Transverse colon (tissue), 4 donors: ENCODE measurements around the gene CSNK2B. TPM values are rescaled to one million over a fixed set of nuclear protein-coding genes. Genes with fewer than 3 reads are reported as not detected.

ENCODE experiments used
- DNase-seq: peaks from one replicate; pipeline ENCODE4 v3.0.0-alpha.2; 2019
- H3K27ac ChIP-seq, 4 donors: fragments of 200-600 bp; sonication (generic); 2 replicates each; pipeline ENCODE4 v1.5.1; 2016 to 2018; ENCODE audit warnings: inconsistent platforms in 4 of 4
- H3K27me3 ChIP-seq: fragments of 200-600 bp; sonication (generic); 2 replicates; pipeline ENCODE4 v1.5.1; 2017; ENCODE audit warnings: inconsistent platforms
- H3K36me3 ChIP-seq, 4 donors: fragments of 200-600 bp; sonication (generic); 2 replicates each; pipeline ENCODE4 v1.5.1; 2017 to 2019; ENCODE audit warnings: inconsistent platforms in 4 of 4
- H3K4me1 ChIP-seq, 4 donors: fragments of 200-600 bp; sonication (generic); 2 replicates each; pipeline ENCODE4 v1.5.1; 2017 to 2020; ENCODE audit warnings: inconsistent platforms in 4 of 4
- H3K4me3 ChIP-seq, 4 donors: fragments of 200-600 bp; sonication (generic); 1 replicate in 1 of 4; 2 replicates in 3 of 4; pipeline versions ENCODE4 v1.5.1 to v1.6.1; 2017 to 2019; ENCODE audit warnings: inconsistent platforms in 4 of 4
- H3K9me3 ChIP-seq, 2 donors: fragments of 200-600 bp; sonication (generic); 2 replicates each; pipeline ENCODE4 v1.5.1; 2017 to 2019; ENCODE audit warnings: inconsistent platforms in 2 of 2
- EP300 ChIP-seq: sonication (generic); formaldehyde crosslinking; IDR thresholded peaks from one replicate; pipeline ENCODE4 v1.6.1; 2017; ENCODE audit warnings: antibody characterized with exemption, low read depth
- POLR2A ChIP-seq: fragments of 450-650 bp; IDR thresholded peaks from one replicate; pipeline ENCODE4 v1.6.1; 2016; ENCODE audit warnings: antibody characterized with exemption, mild to moderate bottlenecking, moderate library complexity
- POLR2AphosphoS5 ChIP-seq, 3 donors: sonication (generic); formaldehyde crosslinking; IDR thresholded peaks; one replicate each; pipeline ENCODE4 v1.6.1; 2016; ENCODE audit warnings: antibody characterized with exemption in 3 of 3
- WGBS, 2 donors: methylation state at CpG; one replicate each; pipeline ENCODE4 v1.1.5; 2018; ENCODE audit warnings: low coverage in 1 of 2; 5-methylcytosine and 5-hydroxymethylcytosine counted together
- in situ Hi-C, 4 donors: fragments of 200-750 bp; cut with MboI; loops; one replicate each; pipeline versions ENCODE4 v1.15.0 to v1.15.1; 2017; ENCODE audit warnings: low sequenced_read_pairs in 3 of 4, low pct_ligation_motif_present in 1 of 4, low pct_unique_long_range_greater_than_20kb in 1 of 4
- intact Hi-C: fragments of 100-400 bp; cut with DNase I; formaldehyde crosslinking; loops from one replicate; pipeline ENCODE4 v1.15.1; 2023; ENCODE audit warnings: low total_unique reads
- small RNA-seq, 4 donors: library from RNA; depleted of rRNA; stranded (forward); fragments of <200 nt; gene quantifications; one replicate each; pipeline ENCODE3, GENCODE V24; 2016
- total RNA-seq, 4 donors: library from RNA; depleted of rRNA; stranded (reverse); fragments of >200 nt; gene quantifications; one replicate each; pipeline ENCODE4 v1.1.0, GENCODE V29; 2016
- TF ChIP-seq, protein P1 (sequence below), 5 experiments: fragments of 200-600 bp in 3 of 5; fragments of 450-650 bp in 2 of 5; sonication (generic) in 3 of 5; IDR thresholded peaks; 1 replicate in 2 of 5; 2 replicates in 3 of 5; pipeline ENCODE4 v1.5.1; 2016 to 2017; ENCODE audit warnings: antibody characterized with exemption in 5 of 5, inconsistent platforms in 3 of 5, mild to moderate bottlenecking in 2 of 5, moderate library complexity in 1 of 5

The CSNK2B gene
- total RNA-seq, 4 donors from 2014 or later = 182 to 231 (median 210) TPM

DNA sequence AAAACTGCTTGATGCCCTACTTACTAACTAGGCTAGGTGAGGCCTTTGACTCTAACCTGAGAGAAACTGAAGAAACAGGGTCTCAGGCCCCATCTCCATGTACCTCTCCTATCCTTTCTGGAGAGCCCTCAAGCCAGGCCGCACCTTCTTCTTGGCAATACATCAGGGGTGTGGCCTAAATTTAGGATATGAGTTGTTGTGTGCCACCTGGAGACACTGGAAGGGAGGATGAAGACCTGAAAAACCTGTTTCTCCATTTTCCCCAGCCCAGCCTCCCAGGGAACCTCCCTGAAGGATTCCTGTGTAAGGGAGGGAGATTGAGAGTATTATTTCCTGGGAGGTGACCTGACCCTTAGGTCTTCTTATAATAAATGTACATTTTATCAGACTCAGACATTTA, 52.4 kb downstream of the CSNK2B start:
- DNase-seq = peak; percentile 78
- Histone ChIP-seq H3K27ac (peak overlapping the region; percentile 52 to 66 (median 60)), H3K4me3 (no peak overlapping the region), H3K36me3 (no peaks in the 10 kb centered on the region), H3K27me3 (no peaks in the 10 kb centered on the region), H3K9me3 (no peaks in the 10 kb centered on the region), H3K4me1 (peaks cover 0 to 36% (median 26%) of the 10 kb centered on the region in 4 donors)
- TF ChIP-seq POLR2AphosphoS5 (IDR thresholded peaks at IDR 0.05) = peak in 2 of 3 donors; percentile 23 to 51
- no peak for TF ChIP-seq POLR2A
- TF ChIP-seq EP300 = no peak
- in situ Hi-C loops = no loop called here
- WGBS, 2 donors = 58% methylated on average over 1 of the region's 1 CpG; no CpG with 5 or more reads in 1 of the 2 donors
- intact Hi-C loops = no loop called here

GRCh38 chr6:31719001-31719400, 53.1 kb downstream of the CSNK2B start:
- TF ChIP-seq, protein P1, sequence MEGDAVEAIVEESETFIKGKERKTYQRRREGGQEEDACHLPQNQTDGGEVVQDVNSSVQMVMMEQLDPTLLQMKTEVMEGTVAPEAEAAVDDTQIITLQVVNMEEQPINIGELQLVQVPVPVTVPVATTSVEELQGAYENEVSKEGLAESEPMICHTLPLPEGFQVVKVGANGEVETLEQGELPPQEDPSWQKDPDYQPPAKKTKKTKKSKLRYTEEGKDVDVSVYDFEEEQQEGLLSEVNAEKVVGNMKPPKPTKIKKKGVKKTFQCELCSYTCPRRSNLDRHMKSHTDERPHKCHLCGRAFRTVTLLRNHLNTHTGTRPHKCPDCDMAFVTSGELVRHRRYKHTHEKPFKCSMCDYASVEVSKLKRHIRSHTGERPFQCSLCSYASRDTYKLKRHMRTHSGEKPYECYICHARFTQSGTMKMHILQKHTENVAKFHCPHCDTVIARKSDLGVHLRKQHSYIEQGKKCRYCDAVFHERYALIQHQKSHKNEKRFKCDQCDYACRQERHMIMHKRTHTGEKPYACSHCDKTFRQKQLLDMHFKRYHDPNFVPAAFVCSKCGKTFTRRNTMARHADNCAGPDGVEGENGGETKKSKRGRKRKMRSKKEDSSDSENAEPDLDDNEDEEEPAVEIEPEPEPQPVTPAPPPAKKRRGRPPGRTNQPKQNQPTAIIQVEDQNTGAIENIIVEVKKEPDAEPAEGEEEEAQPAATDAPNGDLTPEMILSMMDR (IDR thresholded peaks at IDR 0.05) = no peak
- no peak for DNase-seq
- intact Hi-C loops = no loop called here
- 62 to 87% methylated on average over 3 to 6 of the region's 6 CpGs for WGBS, 2 donors
- H3K27ac ChIP-seq = peak overlapping the region; percentile 52 to 66 (median 60)
- no peaks in the 10 kb centered on the region for H3K36me3 ChIP-seq
- H3K4me3 ChIP-seq = no peak overlapping the region
- H3K9me3 ChIP-seq = no peaks in the 10 kb centered on the region
- peaks cover 0 to 30% (median 21%) of the 10 kb centered on the region in 4 donors for H3K4me1 ChIP-seq
- in situ Hi-C loops = no loop called here
- H3K27me3 ChIP-seq = no peaks in the 10 kb centered on the region

Small RNA genes within 50 kb of the gene (small RNA-seq; reads per million reads assigned to genes)
- 0 reads per million in 4 donors for gene LY6G6D
- gene MIR4646 = 0 to 0.55 (median 0.32) reads per million in 4 donors
- 0 reads per million in 4 donors for gene MIR6832
- gene RF00019 = 0 reads per million in 4 donors
- gene SNORA38 = 5.0 to 12.6 (median 10.6) reads per million in 4 donors

Other genes with a start within 250 kb of the CSNK2B start
- 1 to 10 TPM; 1.4 to 9.7 (median 4.0) TPM for gene MICB, start 167.9 kb upstream of the CSNK2B start, total RNA-seq
- not detected for gene MCCD1, start 137.1 kb upstream of the CSNK2B start, total RNA-seq
- 100 to 1,000 TPM; 147 to 519 (median 271) TPM for gene DDX39B, start 124.1 kb upstream of the CSNK2B start, total RNA-seq
- under 1 TPM in 2 of 4 donors, not detected in 2; 0.82 to 0.95 TPM for gene ATP6V1G2, start 119.5 kb upstream of the CSNK2B start, total RNA-seq
- gene NFKBIL1, start 118.5 kb upstream of the CSNK2B start, total RNA-seq = 10 to 100 TPM; 13.7 to 29.5 (median 22.9) TPM
- gene LTA, start 93.8 kb upstream of the CSNK2B start, total RNA-seq = not detected
- 1 to 10 TPM in 1 of 4 donors, under 1 TPM in 1, not detected in 2; 0.41 to 1.1 TPM for gene TNF, start 90.5 kb upstream of the CSNK2B start, total RNA-seq
- 10 to 100 TPM in 1 of 4 donors, 1 to 10 TPM in 1, not detected in 2; 7.6 to 34.8 TPM for gene LTB, start 83.7 kb upstream of the CSNK2B start, total RNA-seq
- gene LST1, start 79.8 kb upstream of the CSNK2B start, total RNA-seq = 1 to 10 TPM in 3 of 4 donors, not detected in 1; 1.1 to 7.6 (median 1.9) TPM
- gene NCR3, start 73.1 kb upstream of the CSNK2B start, total RNA-seq = not detected
- 10 to 100 TPM in 2 of 4 donors, 1 to 10 TPM in 1, not detected in 1; 9.4 to 19.5 (median 17.3) TPM for gene AIF1, start 50.8 kb upstream of the CSNK2B start, total RNA-seq
- gene PRRC2A, start 45.4 kb upstream of the CSNK2B start, total RNA-seq = 100 to 1,000 TPM in 1 of 4 donors, 10 to 100 TPM in 3; 63.9 to 138 (median 85.8) TPM
- 100 to 1,000 TPM; 221 to 310 (median 231) TPM for gene BAG6, start 13.4 kb upstream of the CSNK2B start, total RNA-seq
- gene APOM, start 10.2 kb upstream of the CSNK2B start, total RNA-seq = 1 to 10 TPM in 2 of 4 donors, not detected in 2; 2.2 to 5.5 TPM
- gene C6orf47, start 5.3 kb upstream of the CSNK2B start, total RNA-seq = 10 to 100 TPM; 18.7 to 45.7 (median 25.2) TPM
- gene GPANK1, start 1.1 kb upstream of the CSNK2B start, total RNA-seq = 10 to 100 TPM in 3 of 4 donors, 1 to 10 TPM in 1; 2.4 to 32.9 (median 23.2) TPM
- 10 to 100 TPM in 2 of 4 donors, 1 to 10 TPM in 2; 2.4 to 21.3 (median 10.3) TPM for gene LY6G5B, start 3.9 kb downstream of the CSNK2B start, total RNA-seq
- gene LY6G5C, start 15.0 kb downstream of the CSNK2B start, total RNA-seq = 1 to 10 TPM in 1 of 4 donors, under 1 TPM in 1, not detected in 2; 0.95 to 2.2 TPM
- 10 to 100 TPM; 45.4 to 72.8 (median 67.4) TPM for gene ABHD16A, start 37.2 kb downstream of the CSNK2B start, total RNA-seq
- not detected for gene LY6G6F, start 40.8 kb downstream of the CSNK2B start, total RNA-seq
- gene LY6G6D, start 49.3 kb downstream of the CSNK2B start, total RNA-seq = not detected
- not detected for gene LY6G6C, start 55.7 kb downstream of the CSNK2B start, total RNA-seq
- under 1 TPM in 1 of 4 donors, not detected in 3; 0.16 TPM for gene MPIG6B, start 57.3 kb downstream of the CSNK2B start, total RNA-seq
- gene DDAH2, start 63.2 kb downstream of the CSNK2B start, total RNA-seq = 100 to 1,000 TPM in 3 of 4 donors, 10 to 100 TPM in 1; 78.3 to 148 (median 107) TPM
- gene CLIC1, start 70.5 kb downstream of the CSNK2B start, total RNA-seq = 100 to 1,000 TPM; 253 to 375 (median 362) TPM
- gene MSH5, start 73.9 kb downstream of the CSNK2B start, total RNA-seq = 100 to 1,000 TPM in 1 of 4 donors, 10 to 100 TPM in 3; 16.5 to 159 (median 43.9) TPM
- 10 to 100 TPM in 1 of 4 donors, 1 to 10 TPM in 1, not detected in 2; 3.3 to 11.1 TPM for gene SAPCD1, start 96.6 kb downstream of the CSNK2B start, total RNA-seq
- 10 to 100 TPM in 2 of 4 donors, 1 to 10 TPM in 2; 7.6 to 22.1 (median 9.6) TPM for gene VWA7, start 111.2 kb downstream of the CSNK2B start, total RNA-seq
- gene VARS1, start 129.7 kb downstream of the CSNK2B start, total RNA-seq = 10 to 100 TPM; 18.0 to 54.7 (median 31.1) TPM
- gene LSM2, start 140.9 kb downstream of the CSNK2B start, total RNA-seq = 10 to 100 TPM; 23.5 to 43.0 (median 34.8) TPM
- gene HSPA1L, start 149.2 kb downstream of the CSNK2B start, total RNA-seq = under 1 TPM in 2 of 4 donors, not detected in 2; 0.64 to 0.68 TPM
- 100 to 1,000 TPM; 192 to 247 (median 221) TPM for gene HSPA1A, start 149.5 kb downstream of the CSNK2B start, total RNA-seq
- 100 to 1,000 TPM; 104 to 471 (median 278) TPM for gene HSPA1B, start 161.7 kb downstream of the CSNK2B start, total RNA-seq
- 10 to 100 TPM; 21.1 to 88.7 (median 65.4) TPM for gene NEU1, start 196.7 kb downstream of the CSNK2B start, total RNA-seq
- gene SLC44A4, start 212.9 kb downstream of the CSNK2B start, total RNA-seq = 100 to 1,000 TPM; 149 to 734 (median 395) TPM
- gene EHMT2, start 231.6 kb downstream of the CSNK2B start, total RNA-seq = 10 to 100 TPM; 25.9 to 33.3 (median 27.9) TPM
- 1 to 10 TPM in 1 of 4 donors, under 1 TPM in 3; 0.14 to 1.3 (median 0.77) TPM for gene ZBTB12, start 236.0 kb downstream of the CSNK2B start, total RNA-seq